Activated T-cell treated with anti-CD3 and anti-CD28 coated beads, Interleukin-2, amount 50 U/mL, for 1 hour (primary cell): Measurements from ENCODE around the gene PAIP2.
"Not testable (repeated sequence)": the region's sequence is repeated elsewhere in the genome, so short reads cannot be mapped to it uniquely, and the experiment has no call there.

Experiments
- DNase-seq: peaks from one replicate; pipeline ENCODE4 v3.0.0-alpha.2; 2020

Gene PAIP2

GRCh38 chr5:139335811-139336210 is 5.8 kb upstream of the PAIP2 start:
- no peak for DNase-seq

GRCh38 chr5:139340051-139340450 is 1.6 kb upstream of the PAIP2 start:
- DNase-seq: no peak

GRCh38 chr5:139341187-139341688 is 416 bp upstream of the PAIP2 start:
- DNase-seq: no peak

- DNase-seq: no peak
Observed at GRCh38 chr5:139342423-139342723, 719 bp downstream of the PAIP2 start.

- no peak for DNase-seq
Observed at GRCh38 chr5:139343476-139343875, 1.8 kb downstream of the PAIP2 start.

GRCh38 chr5:139344177-139344576 is 2.5 kb downstream of the PAIP2 start:
- no peak for DNase-seq

GRCh38 chr5:139345442-139345841 is 3.8 kb downstream of the PAIP2 start:
- DNase-seq: not testable (repeated sequence)

GRCh38 chr5:139347863-139348262 is 6.2 kb downstream of the PAIP2 start:
- DNase-seq: not testable (repeated sequence)

GRCh38 chr5:139354186-139354585 is 12.5 kb downstream of the PAIP2 start:
- DNase-seq: no peak

- DNase-seq: not testable (repeated sequence)
Observed at GRCh38 chr5:139355900-139356299, 14.2 kb downstream of the PAIP2 start.

GRCh38 chr5:139358064-139358463 is 16.4 kb downstream of the PAIP2 start:
- no peak for DNase-seq

GRCh38 chr5:139360384-139360783 is 18.7 kb downstream of the PAIP2 start:
- DNase-seq: no peak

GRCh38 chr5:139361835-139362429 is 20.3 kb downstream of the PAIP2 start:
- no peak for DNase-seq

- no peak for DNase-seq
Observed at GRCh38 chr5:139363937-139364336, 22.3 kb downstream of the PAIP2 start.

GRCh38 chr5:139364466-139364865 is 22.8 kb downstream of the PAIP2 start:
- DNase-seq: no peak

GRCh38 chr5:139368613-139369012 is 27.0 kb downstream of the PAIP2 start:
- DNase-seq: no peak

- DNase-seq: no peak
Observed at GRCh38 chr5:139369181-139369580, 27.5 kb downstream of the PAIP2 start.

- no peak for DNase-seq
Observed at GRCh38 chr5:139371482-139372435, 30.1 kb downstream of the PAIP2 start.

- DNase-seq: no peak
Observed at GRCh38 chr5:139374909-139375308, 33.3 kb downstream of the PAIP2 start.

GRCh38 chr5:139376364-139376763 is 34.7 kb downstream of the PAIP2 start:
- DNase-seq: no peak

- DNase-seq: no peak
Observed at GRCh38 chr5:139377226-139377625, 35.6 kb downstream of the PAIP2 start.

GRCh38 chr5:139378101-139378825 is 36.6 kb downstream of the PAIP2 start:
- no peak for DNase-seq

- no peak for DNase-seq
Observed at GRCh38 chr5:139378941-139379361, 37.3 kb downstream of the PAIP2 start.
